ENCODE data around the gene FAM25G. TPM values are rescaled to one million over a fixed set of nuclear protein-coding genes. Genes with fewer than 3 reads are reported as not detected.

The FAM25G gene
- total and polyA plus RNA-seq, 9 of the 15 experiments (the other 6 are each of a cell fraction or from before 2014, with no cell fraction given) = not detected

DNA sequence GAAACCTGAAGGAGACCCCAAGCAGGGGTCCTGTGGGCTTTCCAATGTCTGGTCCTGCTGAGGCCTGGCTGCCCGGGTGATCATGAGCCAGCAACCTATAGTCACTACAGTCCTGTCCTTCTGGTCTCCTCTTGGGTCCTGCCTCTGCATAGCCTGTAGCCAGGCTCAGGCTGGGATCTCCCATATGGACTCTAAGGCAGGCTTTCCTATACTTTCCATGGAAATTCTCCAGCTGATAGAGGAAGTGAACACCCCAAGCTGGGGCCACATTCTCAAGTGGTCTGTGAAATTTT is 34.0 kb downstream of the FAM25G start (continued):
- TF ChIP-seq, protein P1, sequence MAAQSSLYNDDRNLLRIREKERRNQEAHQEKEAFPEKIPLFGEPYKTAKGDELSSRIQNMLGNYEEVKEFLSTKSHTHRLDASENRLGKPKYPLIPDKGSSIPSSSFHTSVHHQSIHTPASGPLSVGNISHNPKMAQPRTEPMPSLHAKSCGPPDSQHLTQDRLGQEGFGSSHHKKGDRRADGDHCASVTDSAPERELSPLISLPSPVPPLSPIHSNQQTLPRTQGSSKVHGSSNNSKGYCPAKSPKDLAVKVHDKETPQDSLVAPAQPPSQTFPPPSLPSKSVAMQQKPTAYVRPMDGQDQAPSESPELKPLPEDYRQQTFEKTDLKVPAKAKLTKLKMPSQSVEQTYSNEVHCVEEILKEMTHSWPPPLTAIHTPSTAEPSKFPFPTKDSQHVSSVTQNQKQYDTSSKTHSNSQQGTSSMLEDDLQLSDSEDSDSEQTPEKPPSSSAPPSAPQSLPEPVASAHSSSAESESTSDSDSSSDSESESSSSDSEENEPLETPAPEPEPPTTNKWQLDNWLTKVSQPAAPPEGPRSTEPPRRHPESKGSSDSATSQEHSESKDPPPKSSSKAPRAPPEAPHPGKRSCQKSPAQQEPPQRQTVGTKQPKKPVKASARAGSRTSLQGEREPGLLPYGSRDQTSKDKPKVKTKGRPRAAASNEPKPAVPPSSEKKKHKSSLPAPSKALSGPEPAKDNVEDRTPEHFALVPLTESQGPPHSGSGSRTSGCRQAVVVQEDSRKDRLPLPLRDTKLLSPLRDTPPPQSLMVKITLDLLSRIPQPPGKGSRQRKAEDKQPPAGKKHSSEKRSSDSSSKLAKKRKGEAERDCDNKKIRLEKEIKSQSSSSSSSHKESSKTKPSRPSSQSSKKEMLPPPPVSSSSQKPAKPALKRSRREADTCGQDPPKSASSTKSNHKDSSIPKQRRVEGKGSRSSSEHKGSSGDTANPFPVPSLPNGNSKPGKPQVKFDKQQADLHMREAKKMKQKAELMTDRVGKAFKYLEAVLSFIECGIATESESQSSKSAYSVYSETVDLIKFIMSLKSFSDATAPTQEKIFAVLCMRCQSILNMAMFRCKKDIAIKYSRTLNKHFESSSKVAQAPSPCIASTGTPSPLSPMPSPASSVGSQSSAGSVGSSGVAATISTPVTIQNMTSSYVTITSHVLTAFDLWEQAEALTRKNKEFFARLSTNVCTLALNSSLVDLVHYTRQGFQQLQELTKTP (IDR thresholded peaks at IDR 0.05; ENCODE audit: low read depth in 1 of 2, partially characterized antibody in 2 of 2) = no peak
- TF ChIP-seq, protein P2, sequence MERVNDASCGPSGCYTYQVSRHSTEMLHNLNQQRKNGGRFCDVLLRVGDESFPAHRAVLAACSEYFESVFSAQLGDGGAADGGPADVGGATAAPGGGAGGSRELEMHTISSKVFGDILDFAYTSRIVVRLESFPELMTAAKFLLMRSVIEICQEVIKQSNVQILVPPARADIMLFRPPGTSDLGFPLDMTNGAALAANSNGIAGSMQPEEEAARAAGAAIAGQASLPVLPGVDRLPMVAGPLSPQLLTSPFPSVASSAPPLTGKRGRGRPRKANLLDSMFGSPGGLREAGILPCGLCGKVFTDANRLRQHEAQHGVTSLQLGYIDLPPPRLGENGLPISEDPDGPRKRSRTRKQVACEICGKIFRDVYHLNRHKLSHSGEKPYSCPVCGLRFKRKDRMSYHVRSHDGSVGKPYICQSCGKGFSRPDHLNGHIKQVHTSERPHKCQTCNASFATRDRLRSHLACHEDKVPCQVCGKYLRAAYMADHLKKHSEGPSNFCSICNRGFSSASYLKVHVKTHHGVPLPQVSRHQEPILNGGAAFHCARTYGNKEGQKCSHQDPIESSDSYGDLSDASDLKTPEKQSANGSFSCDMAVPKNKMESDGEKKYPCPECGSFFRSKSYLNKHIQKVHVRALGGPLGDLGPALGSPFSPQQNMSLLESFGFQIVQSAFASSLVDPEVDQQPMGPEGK (CRISPR knock-in tag; IDR thresholded peaks at IDR 0.05; ENCODE audit: borderline replicate concordance) = no peak
- TF ChIP-seq ZNF584 (CRISPR knock-in tag; IDR thresholded peaks at IDR 0.05; ENCODE audit: low read depth) (no peak), MTA3 (IDR thresholded peaks at IDR 0.05; ENCODE audit: borderline replicate concordance) (no peak), MEIS2 (IDR thresholded peaks at IDR 0.05; ENCODE audit: partially characterized antibody) (no peak), KDM1A (IDR thresholded peaks at IDR 0.05) (no peak), ZNF274 (IDR thresholded peaks at IDR 0.05; ENCODE audit: borderline replicate concordance, low read depth, low read length) (no peak), HEY1 (CRISPR knock-in tag; IDR thresholded peaks at IDR 0.05; ENCODE audit: borderline replicate concordance) (no peak), CBFB (CRISPR knock-in tag; IDR thresholded peaks at IDR 0.05) (no peak), ZSCAN29 (IDR thresholded peaks at IDR 0.05) (no peak), SAFB2 (IDR thresholded peaks at IDR 0.05; ENCODE audit: borderline replicate concordance, low read depth, low read length, severe bottlenecking) (no peak), CSDE1 (IDR thresholded peaks at IDR 0.05) (no peak)

Data from K562 (cell line).